Neuronal stem cell (in vitro differentiated cells): ENCODE measurements around the gene DNAH11.
"Not testable (repeated sequence)": the region's sequence is repeated elsewhere in the genome, so short reads cannot be mapped to it uniquely, and the experiment has no call there.

Experiments used
- DNase-seq: peaks from one replicate; pipeline ENCODE4 v3.0.0-alpha.2; 2013; ENCODE audit warnings: low spot score
- H2AFZ ChIP-seq: one replicate; pipeline ENCODE4 v1.6.1; 2013; ENCODE audit warnings: mild to moderate bottlenecking, low read length, inconsistent platforms
- H2AK5ac ChIP-seq: 2 replicates; pipeline ENCODE4 v1.6.1; 2013; ENCODE audit warnings: low read depth, mild to moderate bottlenecking, inconsistent platforms, low read length, moderate library complexity, mixed read lengths
- H2BK120ac ChIP-seq: 2 replicates; pipeline ENCODE4 v1.6.1; 2013; ENCODE audit warnings: low read depth, mild to moderate bottlenecking, inconsistent platforms, low read length, moderate library complexity, mixed read lengths
- H2BK12ac ChIP-seq: one replicate; pipeline ENCODE4 v1.6.1; 2013; ENCODE audit warnings: low read length, inconsistent platforms
- H2BK15ac ChIP-seq: 2 replicates; pipeline ENCODE4 v1.6.1; 2013; ENCODE audit warnings: mild to moderate bottlenecking, low read length, inconsistent platforms, mixed read lengths
- H2BK5ac ChIP-seq: one replicate; pipeline ENCODE4 v1.6.1; 2013; ENCODE audit warnings: inconsistent platforms, mild to moderate bottlenecking, low read length, moderate library complexity
- H3K14ac ChIP-seq: one replicate; pipeline ENCODE4 v1.6.1; 2013; ENCODE audit warnings: low read length, inconsistent platforms
- H3K18ac ChIP-seq: 2 replicates; pipeline ENCODE4 v1.6.1; 2013; ENCODE audit warnings: low read length, inconsistent platforms
- H3K23ac ChIP-seq: 2 replicates; pipeline ENCODE4 v1.6.1; 2013; ENCODE audit warnings: low read depth, mild to moderate bottlenecking, mixed read lengths, low read length, inconsistent platforms; ENCODE audit not compliant: poor library complexity
- H3K27ac ChIP-seq: replicated peaks from 3 replicates; pipeline ENCODE4 v1.5.1; 2013; ENCODE audit warnings: low read length, inconsistent platforms
- H3K27me3 ChIP-seq, 3 experiments: 2 replicates each; pipeline ENCODE4 v1.6.1; 2013; ENCODE audit warnings: low read length in 3 of 3, mild to moderate bottlenecking in 2 of 3, inconsistent platforms in 1 of 3, low read depth in 1 of 3, mixed read lengths in 1 of 3, moderate library complexity in 1 of 3; ENCODE audit not compliant: control insufficient read depth in 3 of 3, insufficient read depth in 3 of 3
- H3K36me3 ChIP-seq, 2 donors: replicated peaks in 1 of 2; 2 replicates each; pipeline ENCODE4 v1.6.1; 2013; ENCODE audit warnings: low read length in 2 of 2; ENCODE audit not compliant: control insufficient read depth in 2 of 2, insufficient read depth in 2 of 2
- H3K4ac ChIP-seq: 2 replicates; pipeline ENCODE4 v1.6.1; 2013; ENCODE audit warnings: inconsistent platforms, mild to moderate bottlenecking, low read length, moderate library complexity
- H3K4me1 ChIP-seq, 2 donors: 1 replicate in 1 of 2; 2 replicates in 1 of 2; pipeline ENCODE4 v1.6.1; 2013; ENCODE audit warnings: low read length in 2 of 2, low read depth in 1 of 2; ENCODE audit not compliant: control insufficient read depth in 2 of 2, insufficient read depth in 1 of 2
- H3K4me2 ChIP-seq: one replicate; pipeline ENCODE4 v1.6.1; 2013; ENCODE audit warnings: mild to moderate bottlenecking, low read length, inconsistent platforms; ENCODE audit not compliant: insufficient read depth, poor library complexity, severe bottlenecking
- H3K4me3 ChIP-seq, 2 donors: 2 replicates each; pipeline ENCODE4 v1.5.1; 2013; ENCODE audit warnings: low read length in 2 of 2, mild to moderate bottlenecking in 2 of 2, inconsistent platforms in 1 of 2, moderate library complexity in 1 of 2
- H3K79me1 ChIP-seq: one replicate; pipeline ENCODE4 v1.6.1; 2013; ENCODE audit warnings: low read depth, mild to moderate bottlenecking, inconsistent platforms, low read length, moderate library complexity
- H3K9ac ChIP-seq: one replicate; pipeline ENCODE4 v1.6.1; 2013; ENCODE audit warnings: mild to moderate bottlenecking, low read depth, low read length, inconsistent platforms; ENCODE audit not compliant: poor library complexity
- H3K9me3 ChIP-seq, 2 donors: replicated peaks in 1 of 2; 2 replicates each; pipeline versions ENCODE3 to v1.6.1; 2013; ENCODE audit warnings: low read length in 2 of 2, mild to moderate bottlenecking in 2 of 2, inconsistent platforms in 1 of 2, low read depth in 1 of 2, mixed read lengths in 1 of 2, moderate library complexity in 1 of 2; ENCODE audit not compliant: control insufficient read depth in 2 of 2, insufficient read depth in 1 of 2
- H4K8ac ChIP-seq: one replicate; pipeline ENCODE4 v1.6.1; 2013; ENCODE audit warnings: low read depth, mild to moderate bottlenecking, inconsistent platforms, low read length, moderate library complexity
- H4K91ac ChIP-seq: one replicate; pipeline ENCODE4 v1.6.1; 2013; ENCODE audit warnings: low read length, low read depth, mild to moderate bottlenecking, inconsistent platforms; ENCODE audit not compliant: poor library complexity
- WGBS, 2 donors: extraction: QIAGEN DNeasy Blood & Tissue Kit; methylation state at CpG; one replicate each; pipeline ENCODE4 v1.1.7; 2013; ENCODE audit warnings: missing lambda C conversion rate in 2 of 2, mixed read lengths in 1 of 2; ENCODE audit not compliant: insufficient read length in 2 of 2, insufficient replicate concordance in 1 of 2; ENCODE audit errors: extremely low coverage in 2 of 2; 5-methylcytosine and 5-hydroxymethylcytosine counted together

Gene DNAH11

GRCh38 chr7:21732956-21733355 lies 190.1 kb downstream of the DNAH11 start:
- H2BK120ac ChIP-seq, H3K27me3 ChIP-seq, H3K14ac ChIP-seq, H3K18ac ChIP-seq, H2BK5ac ChIP-seq, H3K4me2 ChIP-seq, H3K23ac ChIP-seq, H2BK15ac ChIP-seq, H3K4me3 ChIP-seq, H3K27ac ChIP-seq, H3K9ac ChIP-seq, H3K4me1 ChIP-seq, H4K91ac ChIP-seq, H2AFZ ChIP-seq, H3K9me3 ChIP-seq, H3K79me1 ChIP-seq, H2BK12ac ChIP-seq, H3K36me3 ChIP-seq, H4K8ac ChIP-seq, H3K4ac ChIP-seq, DNase-seq, H2AK5ac ChIP-seq: not testable (repeated sequence)
- WGBS, 2 donors = no CpG with 5 or more reads among the region's 6 CpGs

- Histone ChIP-seq H2BK12ac (no peak overlapping the region), H4K8ac (no peak overlapping the region), H2BK120ac (no peak overlapping the region), H2BK15ac (no peak overlapping the region), H3K79me1 (no peaks in the 10 kb centered on the region), H3K23ac (no peak overlapping the region), H2BK5ac (no peak overlapping the region), H4K91ac (no peak overlapping the region), H3K4me1 (no peaks in the 10 kb centered on the region), H3K14ac (no peak overlapping the region), H2AK5ac (no peak overlapping the region), H3K27ac (no peak overlapping the region), H3K4ac (no peak overlapping the region), H3K9ac (no peak overlapping the region), H2AFZ (no peak overlapping the region), H3K36me3 (no peaks in the 10 kb centered on the region), H3K9me3 (no peaks in the 10 kb centered on the region), H3K18ac (no peak overlapping the region), H3K27me3 (no peaks in the 10 kb centered on the region), H3K4me2 (no peak overlapping the region), H3K4me3 (no peak overlapping the region)
- WGBS, 2 donors = no CpG with 5 or more reads among the region's 5 CpGs
- no peak for DNase-seq
Observed at GRCh38 chr7:21733837-21734236, 191.0 kb downstream of the DNAH11 start.

GRCh38 chr7:21743493-21743892 lies 200.7 kb downstream of the DNAH11 start:
- Histone ChIP-seq H3K23ac (no peak overlapping the region), H3K18ac (no peak overlapping the region), H3K27me3 (no peaks in the 10 kb centered on the region), H3K4me1 (no peaks in the 10 kb centered on the region), H3K4me2 (no peak overlapping the region), H3K79me1 (no peaks in the 10 kb centered on the region), H3K36me3 (no peaks in the 10 kb centered on the region), H2BK15ac (no peak overlapping the region), H2BK12ac (no peak overlapping the region), H3K9me3 (no peaks in the 10 kb centered on the region), H3K4ac (no peak overlapping the region), H3K27ac (no peak overlapping the region), H3K14ac (no peak overlapping the region), H2AFZ (no peak overlapping the region), H3K9ac (no peak overlapping the region), H3K4me3 (no peak overlapping the region), H2AK5ac (no peak overlapping the region), H2BK120ac (no peak overlapping the region), H2BK5ac (no peak overlapping the region), H4K91ac (no peak overlapping the region), H4K8ac (no peak overlapping the region)
- DNase-seq = no peak
- WGBS, 2 donors = no CpG with 5 or more reads among the region's 6 CpGs

GRCh38 chr7:21746949-21747348 lies 204.1 kb downstream of the DNAH11 start:
- H3K23ac ChIP-seq = no peak overlapping the region
- H3K79me1 ChIP-seq = no peaks in the 10 kb centered on the region
- no peak overlapping the region for H4K91ac ChIP-seq
- H3K14ac ChIP-seq = no peak overlapping the region
- H3K4me2 ChIP-seq = no peak overlapping the region
- no peak overlapping the region for H3K4ac ChIP-seq
- H2BK120ac ChIP-seq = no peak overlapping the region
- peaks cover 0 to 2% of the 10 kb centered on the region in 2 donors for H3K4me1 ChIP-seq
- no peak for DNase-seq
- WGBS, 2 donors = no CpG with 5 or more reads among the region's 1 CpG
- H3K27ac ChIP-seq = no peak overlapping the region
- H4K8ac ChIP-seq = no peak overlapping the region
- H2BK5ac ChIP-seq = no peak overlapping the region
- no peaks in the 10 kb centered on the region for H3K36me3 ChIP-seq
- no peaks in the 10 kb centered on the region for H3K9me3 ChIP-seq
- H3K4me3 ChIP-seq = no peak overlapping the region
- peaks cover 0 to 3% (median 0%) of the 10 kb centered on the region in 3 experiments for H3K27me3 ChIP-seq
- H3K18ac ChIP-seq = no peak overlapping the region
- no peak overlapping the region for H3K9ac ChIP-seq
- no peak overlapping the region for H2BK12ac ChIP-seq
- H2AFZ ChIP-seq = no peak overlapping the region
- no peak overlapping the region for H2BK15ac ChIP-seq
- no peak overlapping the region for H2AK5ac ChIP-seq
